ENCODE data around the gene MCOLN2.
"Not testable (repeated sequence)": the region's sequence is repeated elsewhere in the genome, so short reads cannot be mapped to it uniquely, and the experiment has no call there.

MCOLN2 gene

DNA sequence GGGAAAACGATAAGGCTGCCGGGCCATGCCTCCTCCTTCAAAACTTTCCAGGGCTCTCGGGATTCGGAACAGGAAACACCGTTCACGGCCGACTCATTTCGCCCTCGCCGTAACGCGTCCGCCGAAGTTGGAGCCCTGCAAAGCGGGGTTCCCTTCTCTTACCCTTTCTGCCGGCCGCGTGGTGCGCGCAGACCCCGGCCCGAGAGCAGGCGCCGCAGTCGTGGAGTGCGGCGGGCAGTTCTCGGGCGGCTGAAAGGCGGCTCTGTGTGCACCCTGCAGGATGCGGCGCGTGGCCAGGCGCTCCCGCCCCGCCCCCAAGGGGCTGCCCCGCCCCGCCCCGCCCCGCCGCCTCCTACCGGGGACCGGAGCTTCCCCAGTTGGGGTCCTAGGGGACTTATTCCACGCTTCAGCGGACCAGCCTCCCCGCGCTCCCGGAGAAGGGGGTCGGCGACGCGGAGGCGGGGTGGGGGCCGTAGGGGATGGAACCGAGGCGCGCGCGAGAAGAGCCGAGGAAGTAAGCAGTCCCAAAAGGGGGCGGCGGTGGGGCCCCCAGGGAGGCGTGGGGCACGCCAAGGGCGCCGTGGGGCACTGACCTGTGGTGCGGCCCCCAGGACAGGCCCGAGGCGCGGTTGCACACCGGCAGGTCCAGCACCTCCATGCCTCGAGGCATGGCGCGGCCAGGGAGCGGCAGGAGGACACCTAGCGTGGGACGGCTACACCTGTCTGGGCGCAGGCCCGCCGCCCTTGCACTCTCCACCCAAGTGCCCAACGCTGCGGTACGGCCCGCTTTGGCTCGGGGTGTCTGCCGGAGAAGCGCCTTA is at the start of gene MCOLN2:
MCOLN2 (minus strand) TSS at position 268 of the 821 bp plus-strand sequence; CDS start at position 27, 241 bp downstream.
- peak within 1 kb of the TSS; percentile 66 for H2AFZ ChIP-seq (ENCODE audit: low read depth, low read length)
- peaks cover 18% of the 10 kb centered on the region for H3K4me1 ChIP-seq (ENCODE audit: insufficient read depth, low read length)
- peak within 1 kb of the TSS; percentile 45 for H3K4me3 ChIP-seq (ENCODE audit: low read length)
- H3K27me3 ChIP-seq (ENCODE audit: insufficient read depth, low read length), result peaks cover 64% of the 10 kb centered on the region
- H3K9me3 ChIP-seq (ENCODE audit: low read length), result no peaks in the 10 kb centered on the region
- H3K36me3 ChIP-seq (ENCODE audit: insufficient read depth, low read length), result no peaks in the 10 kb centered on the region

- Histone ChIP-seq H3K27me3 (ENCODE audit: insufficient read depth, low read length) (peaks cover 41% of the 10 kb centered on the region), H3K4me3 (ENCODE audit: low read length) (no peak overlapping the region), H2AFZ (ENCODE audit: low read depth, low read length) (no peak overlapping the region), H3K36me3 (ENCODE audit: insufficient read depth, low read length) (no peaks in the 10 kb centered on the region), H3K9me3 (ENCODE audit: low read length) (no peaks in the 10 kb centered on the region), H3K4me1 (ENCODE audit: insufficient read depth, low read length) (no peaks in the 10 kb centered on the region)
Observed at GRCh38 chr1:85042413-85042812, 45.5 kb upstream of the MCOLN2 start.

DNA sequence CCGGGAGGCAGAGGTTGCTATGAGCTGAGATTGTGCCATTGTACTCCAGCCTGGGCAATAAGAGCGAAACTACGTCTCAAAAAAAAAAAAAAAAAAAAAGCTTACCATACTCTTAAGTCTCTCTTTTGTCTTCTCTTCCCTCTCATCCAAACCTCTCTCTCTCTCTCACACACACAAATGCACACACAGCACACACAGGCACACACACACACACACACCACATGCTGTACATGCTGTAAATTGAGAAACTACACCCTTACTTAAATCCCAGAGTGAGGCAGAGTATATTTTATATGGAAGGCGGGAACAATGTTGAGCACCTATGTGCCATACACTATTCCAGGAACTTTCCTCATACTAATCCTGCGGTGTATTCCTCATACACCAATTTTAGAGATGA is 44.9 kb upstream of the MCOLN2 start:
- no peak overlapping the region for H2AFZ ChIP-seq (ENCODE audit: low read depth, low read length)
- H3K4me3 ChIP-seq (ENCODE audit: low read length), result no peak overlapping the region

GRCh38 chr1:85033221-85033620 is 36.3 kb upstream of the MCOLN2 start:
- Histone ChIP-seq H3K9me3 (ENCODE audit: low read length) (no peaks in the 10 kb centered on the region), H3K4me3 (ENCODE audit: low read length) (no peak overlapping the region), H3K27me3 (ENCODE audit: insufficient read depth, low read length) (peaks cover 3% of the 10 kb centered on the region), H2AFZ (ENCODE audit: low read depth, low read length) (no peak overlapping the region), H3K4me1 (ENCODE audit: insufficient read depth, low read length) (no peaks in the 10 kb centered on the region), H3K36me3 (ENCODE audit: insufficient read depth, low read length) (no peaks in the 10 kb centered on the region)

More for the DNA sequence above, 44.9 kb upstream of the MCOLN2 start:
- Histone ChIP-seq H3K27me3 (ENCODE audit: insufficient read depth, low read length) (peaks cover 35% of the 10 kb centered on the region), H3K4me1 (ENCODE audit: insufficient read depth, low read length) (no peaks in the 10 kb centered on the region), H3K36me3 (ENCODE audit: insufficient read depth, low read length) (no peaks in the 10 kb centered on the region), H3K9me3 (ENCODE audit: low read length) (no peaks in the 10 kb centered on the region)

DNA sequence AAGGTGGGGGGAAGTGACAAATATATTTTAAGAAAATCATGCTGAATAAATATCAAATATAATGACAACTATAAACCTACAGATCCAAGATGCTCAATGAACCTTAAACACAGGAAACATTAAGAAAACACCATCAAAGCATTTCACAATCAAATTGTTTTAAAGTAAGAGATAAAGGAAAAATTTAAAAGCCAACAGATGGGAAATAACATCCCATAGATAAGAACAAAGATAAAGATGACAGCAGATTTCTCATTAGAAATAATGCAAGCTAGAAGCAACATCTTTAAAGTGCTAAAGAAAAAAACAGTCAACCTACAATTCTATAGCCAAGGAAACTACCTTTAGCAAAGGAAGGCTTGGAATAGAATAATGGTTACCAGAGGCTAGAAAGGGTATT is 33.6 kb upstream of the MCOLN2 start:
- Histone ChIP-seq H2AFZ (ENCODE audit: low read depth, low read length) (no peak overlapping the region), H3K36me3 (ENCODE audit: insufficient read depth, low read length) (no peaks in the 10 kb centered on the region), H3K27me3 (ENCODE audit: insufficient read depth, low read length) (no peaks in the 10 kb centered on the region), H3K4me1 (ENCODE audit: insufficient read depth, low read length) (no peaks in the 10 kb centered on the region), H3K4me3 (ENCODE audit: low read length) (no peak overlapping the region), H3K9me3 (ENCODE audit: low read length) (no peaks in the 10 kb centered on the region)

- H3K4me1 ChIP-seq (ENCODE audit: insufficient read depth, low read length), result no peaks in the 10 kb centered on the region
- no peak overlapping the region for H2AFZ ChIP-seq (ENCODE audit: low read depth, low read length)
- H3K4me3 ChIP-seq (ENCODE audit: low read length), result no peak overlapping the region
- no peaks in the 10 kb centered on the region for H3K36me3 ChIP-seq (ENCODE audit: insufficient read depth, low read length)
- H3K27me3 ChIP-seq (ENCODE audit: insufficient read depth, low read length), result no peaks in the 10 kb centered on the region
- no peaks in the 10 kb centered on the region for H3K9me3 ChIP-seq (ENCODE audit: low read length)
Observed at GRCh38 chr1:85028151-85028550, 31.2 kb upstream of the MCOLN2 start.

- H2AFZ ChIP-seq (ENCODE audit: low read depth, low read length), result no peak overlapping the region
- H3K4me3 ChIP-seq (ENCODE audit: low read length), result no peak overlapping the region
- no peaks in the 10 kb centered on the region for H3K4me1 ChIP-seq (ENCODE audit: insufficient read depth, low read length)
- H3K36me3 ChIP-seq (ENCODE audit: insufficient read depth, low read length), result no peaks in the 10 kb centered on the region
- no peaks in the 10 kb centered on the region for H3K27me3 ChIP-seq (ENCODE audit: insufficient read depth, low read length)
- no peaks in the 10 kb centered on the region for H3K9me3 ChIP-seq (ENCODE audit: low read length)
Observed at GRCh38 chr1:85027242-85027983, 30.5 kb upstream of the MCOLN2 start.

DNA sequence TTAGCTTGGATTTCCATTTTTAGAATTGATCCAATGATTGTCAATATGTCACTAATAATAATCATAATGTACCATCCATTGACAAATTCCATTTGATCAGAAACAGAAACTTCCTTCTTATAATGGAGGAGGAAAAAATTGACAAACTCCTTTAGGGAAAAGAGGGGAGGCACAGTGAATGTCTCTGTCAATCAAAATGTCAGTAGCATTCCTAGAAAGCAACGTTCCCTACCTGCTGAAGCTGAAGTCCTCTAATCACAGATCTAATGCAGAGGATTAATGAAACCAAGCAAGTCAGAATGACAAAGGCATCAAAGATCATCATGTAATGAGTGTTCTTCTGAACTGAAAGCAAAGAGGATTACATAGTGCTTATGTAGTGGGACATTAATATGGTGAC is 29.0 kb upstream of the MCOLN2 start:
- Histone ChIP-seq H3K36me3 (ENCODE audit: insufficient read depth, low read length) (no peaks in the 10 kb centered on the region), H3K4me3 (ENCODE audit: low read length) (no peak overlapping the region), H3K27me3 (ENCODE audit: insufficient read depth, low read length) (no peaks in the 10 kb centered on the region), H3K4me1 (ENCODE audit: insufficient read depth, low read length) (no peaks in the 10 kb centered on the region), H2AFZ (ENCODE audit: low read depth, low read length) (no peak overlapping the region), H3K9me3 (ENCODE audit: low read length) (no peaks in the 10 kb centered on the region)

DNA sequence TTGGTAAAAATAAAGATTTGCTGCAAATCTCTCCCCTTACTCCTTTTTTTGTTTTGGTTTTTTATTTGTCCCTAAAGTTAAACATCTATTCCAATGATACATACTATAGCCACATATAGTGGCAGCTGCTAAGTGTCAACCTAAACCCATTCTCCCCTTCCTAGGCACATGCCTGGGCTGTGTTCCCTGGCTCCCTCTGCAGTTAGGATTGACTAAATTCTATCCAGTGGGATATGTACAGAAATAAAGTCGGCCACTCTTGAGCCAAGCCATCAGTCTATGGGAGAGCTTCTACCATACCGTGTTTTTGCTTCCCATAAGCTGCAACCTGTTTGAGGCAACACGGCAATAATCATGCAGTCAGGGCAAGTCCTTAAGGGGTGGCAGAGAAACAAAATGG is 27.8 kb upstream of the MCOLN2 start:
- Histone ChIP-seq H3K27me3 (ENCODE audit: insufficient read depth, low read length) (no peaks in the 10 kb centered on the region), H3K36me3 (ENCODE audit: insufficient read depth, low read length) (no peaks in the 10 kb centered on the region), H3K4me3 (ENCODE audit: low read length) (no peak overlapping the region), H3K4me1 (ENCODE audit: insufficient read depth, low read length) (peaks cover 4% of the 10 kb centered on the region), H2AFZ (ENCODE audit: low read depth, low read length) (no peak overlapping the region), H3K9me3 (ENCODE audit: low read length) (no peaks in the 10 kb centered on the region)

- Histone ChIP-seq H3K27me3 (ENCODE audit: insufficient read depth, low read length) (no peaks in the 10 kb centered on the region), H3K36me3 (ENCODE audit: insufficient read depth, low read length) (no peaks in the 10 kb centered on the region), H3K9me3 (ENCODE audit: low read length) (no peaks in the 10 kb centered on the region), H2AFZ (ENCODE audit: low read depth, low read length) (no peak overlapping the region), H3K4me1 (ENCODE audit: insufficient read depth, low read length) (peaks cover 8% of the 10 kb centered on the region), H3K4me3 (ENCODE audit: low read length) (no peak overlapping the region)
Observed at GRCh38 chr1:85022700-85023099, 25.8 kb upstream of the MCOLN2 start.

GRCh38 chr1:85019994-85020393 is 23.1 kb upstream of the MCOLN2 start:
- H3K4me3 ChIP-seq (ENCODE audit: low read length), result no peak overlapping the region
- H3K27me3 ChIP-seq (ENCODE audit: insufficient read depth, low read length), result no peaks in the 10 kb centered on the region
- H3K36me3 ChIP-seq (ENCODE audit: insufficient read depth, low read length), result no peaks in the 10 kb centered on the region
- H3K4me1 ChIP-seq (ENCODE audit: insufficient read depth, low read length), result peaks cover 8% of the 10 kb centered on the region
- no peaks in the 10 kb centered on the region for H3K9me3 ChIP-seq (ENCODE audit: low read length)
- no peak overlapping the region for H2AFZ ChIP-seq (ENCODE audit: low read depth, low read length)

- Histone ChIP-seq H3K36me3 (ENCODE audit: insufficient read depth, low read length) (no peaks in the 10 kb centered on the region), H3K9me3 (ENCODE audit: low read length) (no peaks in the 10 kb centered on the region), H3K27me3 (ENCODE audit: insufficient read depth, low read length) (no peaks in the 10 kb centered on the region), H3K4me1 (ENCODE audit: insufficient read depth, low read length) (peaks cover 8% of the 10 kb centered on the region), H3K4me3 (ENCODE audit: low read length) (no peak overlapping the region), H2AFZ (ENCODE audit: low read depth, low read length) (no peak overlapping the region)
Observed at GRCh38 chr1:85015826-85016225, 18.9 kb upstream of the MCOLN2 start.

- not testable (repeated sequence) for H3K4me1 ChIP-seq (ENCODE audit: insufficient read depth, low read length); H2AFZ ChIP-seq (ENCODE audit: low read depth, low read length); H3K27me3 ChIP-seq (ENCODE audit: insufficient read depth, low read length); H3K4me3 ChIP-seq (ENCODE audit: low read length); H3K9me3 ChIP-seq (ENCODE audit: low read length); H3K36me3 ChIP-seq (ENCODE audit: insufficient read depth, low read length)
Observed at GRCh38 chr1:85005641-85006040, 8.7 kb upstream of the MCOLN2 start.

Data from neuron (in vitro differentiated cells).